A673 (cell line): ENCODE data around the gene GUCA2B.

ENCODE experiments used
- CTCF ChIP-seq: fragments of 300-800, 200-600 bp; sonication (generic); conservative IDR thresholded peaks from 2 replicates; pipeline ENCODE4 v1.5.1; 2017; ENCODE audit warnings: low read depth, mild to moderate bottlenecking, antibody characterized with exemption, low read length, moderate library complexity, mixed read lengths
- EZH2 ChIP-seq: fragments of 200-600 bp; sonication (generic); IDR thresholded peaks from 2 replicates; pipeline ENCODE4 v1.6.1; 2017; ENCODE audit warnings: borderline replicate concordance, low read depth, mild to moderate bottlenecking, mixed read lengths, antibody characterized with exemption, low read length; ENCODE audit not compliant: poor library complexity, severe bottlenecking

GRCh38 chr1:42186152-42186551, 32.9 kb downstream of the GUCA2B start:
- TF ChIP-seq CTCF: no peak
- no peak for TF ChIP-seq EZH2
